Lower lobe of right lung (tissue), 2 donors: ENCODE measurements around the gene NWD2. TPM values are rescaled to one million over a fixed set of nuclear protein-coding genes. Genes with fewer than 3 reads are reported as not detected.

Source experiments
- ATAC-seq, 2 donors: fragments of 200-7000 bp; cut with Tn5 transposase; one replicate each; pipeline ENCODE4 v1.9.1; 2020 to 2022; ENCODE audit warnings: mild to moderate bottlenecking in 2 of 2, moderate library complexity in 2 of 2
- DNase-seq: peaks from one replicate; pipeline ENCODE4 v3.0.0-alpha.2; 2020
- H3K27ac ChIP-seq: fragments of 200-600 bp; one replicate; pipeline ENCODE4 v1.8.0; 2022
- H3K27me3 ChIP-seq: fragments of 200-600 bp; one replicate; pipeline ENCODE4 v1.8.0; 2022; ENCODE audit warnings: low read depth
- H3K36me3 ChIP-seq: fragments of 200-600 bp; one replicate; pipeline ENCODE4 v1.8.0; 2022; ENCODE audit warnings: mild to moderate bottlenecking
- H3K4me1 ChIP-seq: fragments of 200-600 bp; one replicate; pipeline ENCODE4 v1.8.0; 2022
- H3K4me3 ChIP-seq: fragments of 200-600 bp; one replicate; pipeline ENCODE4 v1.8.0; 2022; ENCODE audit warnings: mild to moderate bottlenecking
- H3K9me3 ChIP-seq: fragments of 200-600 bp; one replicate; pipeline ENCODE4 v1.8.0; 2022
- intact Hi-C: fragments of 100-400 bp; cut with DNase I; formaldehyde crosslinking; loops from one replicate; pipeline ENCODE4 v1.11.0; 2022
- total RNA-seq: library from RNA; stranded (reverse); fragmentation: NEBNext Ultra II Directional; extraction: Animal tissue kit (Norgen Biotek cat#: 25700); gene quantifications from one replicate; pipeline ENCODE4 v1.2.1, GENCODE V29; 2021
- TF ChIP-seq, protein P1 (sequence below): fragments of 200-600 bp; IDR thresholded peaks from one replicate; pipeline ENCODE4 v1.8.0; 2022; ENCODE audit warnings: antibody characterized with exemption, mild to moderate bottlenecking
- donor health status: DM: no; HTN: yes; CAD: no; lungs with severe emphysema.

The NWD2 gene
- total RNA-seq, 1 donor from 2014 or later: not detected

DNA sequence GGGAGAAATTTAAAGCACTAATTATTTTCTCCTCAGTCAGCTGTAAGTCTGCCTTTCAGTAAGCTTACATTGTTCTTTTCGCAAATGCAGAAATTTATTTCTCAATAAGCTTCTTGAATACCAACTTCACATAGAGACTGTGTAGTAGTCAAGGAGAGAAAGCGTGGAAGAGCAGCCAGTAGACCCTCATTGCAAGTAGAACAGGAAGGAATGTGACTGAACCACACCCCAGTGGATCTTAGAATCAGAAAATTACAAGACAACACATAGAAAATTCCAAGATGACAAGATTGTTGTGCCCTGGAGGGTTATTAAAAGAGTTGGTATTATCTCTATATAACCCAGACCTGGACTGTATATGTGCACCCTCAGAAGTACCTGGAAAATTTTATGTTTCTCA is 224.7 kb downstream of the NWD2 start:
- TF ChIP-seq, protein P1, sequence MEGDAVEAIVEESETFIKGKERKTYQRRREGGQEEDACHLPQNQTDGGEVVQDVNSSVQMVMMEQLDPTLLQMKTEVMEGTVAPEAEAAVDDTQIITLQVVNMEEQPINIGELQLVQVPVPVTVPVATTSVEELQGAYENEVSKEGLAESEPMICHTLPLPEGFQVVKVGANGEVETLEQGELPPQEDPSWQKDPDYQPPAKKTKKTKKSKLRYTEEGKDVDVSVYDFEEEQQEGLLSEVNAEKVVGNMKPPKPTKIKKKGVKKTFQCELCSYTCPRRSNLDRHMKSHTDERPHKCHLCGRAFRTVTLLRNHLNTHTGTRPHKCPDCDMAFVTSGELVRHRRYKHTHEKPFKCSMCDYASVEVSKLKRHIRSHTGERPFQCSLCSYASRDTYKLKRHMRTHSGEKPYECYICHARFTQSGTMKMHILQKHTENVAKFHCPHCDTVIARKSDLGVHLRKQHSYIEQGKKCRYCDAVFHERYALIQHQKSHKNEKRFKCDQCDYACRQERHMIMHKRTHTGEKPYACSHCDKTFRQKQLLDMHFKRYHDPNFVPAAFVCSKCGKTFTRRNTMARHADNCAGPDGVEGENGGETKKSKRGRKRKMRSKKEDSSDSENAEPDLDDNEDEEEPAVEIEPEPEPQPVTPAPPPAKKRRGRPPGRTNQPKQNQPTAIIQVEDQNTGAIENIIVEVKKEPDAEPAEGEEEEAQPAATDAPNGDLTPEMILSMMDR: no peak
- Histone ChIP-seq H3K36me3 (no peaks in the 10 kb centered on the region), H3K4me1 (no peaks in the 10 kb centered on the region), H3K9me3 (no peaks in the 10 kb centered on the region), H3K4me3 (no peak overlapping the region), H3K27me3 (no peaks in the 10 kb centered on the region), H3K27ac (no peak overlapping the region)
- DNase-seq (no peak), ATAC-seq (no peak)
- intact Hi-C loops: no loop called here

DNA sequence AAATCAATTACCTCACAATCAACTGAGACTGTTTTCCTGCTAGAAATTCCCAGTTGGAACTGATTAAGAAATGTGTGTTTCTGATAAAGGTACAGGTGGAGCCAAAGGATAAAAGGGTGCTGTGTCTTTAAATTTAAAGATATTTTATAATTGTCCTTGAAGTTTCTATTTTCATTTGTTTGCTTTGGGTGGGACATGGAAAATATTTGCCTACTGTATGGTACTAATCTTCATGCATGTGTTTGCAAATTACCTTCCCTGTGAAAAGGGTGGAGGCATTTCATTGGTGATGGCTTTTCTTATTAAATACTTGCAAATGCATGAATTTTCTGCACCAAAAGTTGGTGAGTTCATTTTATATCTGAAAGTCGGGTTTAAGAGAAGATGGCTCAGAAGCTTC is 225.7 kb downstream of the NWD2 start:
- Histone ChIP-seq H3K9me3 (no peaks in the 10 kb centered on the region), H3K27me3 (no peaks in the 10 kb centered on the region), H3K4me3 (no peak overlapping the region), H3K27ac (no peak overlapping the region), H3K4me1 (no peaks in the 10 kb centered on the region), H3K36me3 (no peaks in the 10 kb centered on the region)
- TF ChIP-seq, protein P1: no peak
- intact Hi-C loops: no loop called here
- no peak for DNase-seq
- ATAC-seq: peak in 1 of 2 donors; percentile 28

DNA sequence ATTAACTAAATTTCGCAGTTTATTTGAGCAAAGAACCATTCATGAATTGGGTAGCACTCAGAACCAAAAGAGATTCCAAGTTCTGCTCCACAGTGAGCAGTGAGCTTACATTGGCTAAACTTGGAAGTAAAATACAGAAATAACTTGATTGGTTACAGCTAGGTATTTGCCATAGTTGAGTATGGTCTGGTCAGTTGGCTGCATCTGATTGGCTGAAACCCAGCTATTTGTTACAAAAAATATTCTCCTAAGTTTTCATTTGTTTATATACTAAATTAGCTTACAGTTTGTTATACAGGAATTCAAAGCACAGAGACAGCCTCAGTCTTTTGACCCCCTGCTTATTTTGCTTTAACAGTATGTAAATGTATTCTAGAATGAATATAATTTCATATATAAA is 226.6 kb downstream of the NWD2 start:
- Histone ChIP-seq H3K9me3 (no peaks in the 10 kb centered on the region), H3K4me3 (no peak overlapping the region), H3K27ac (no peak overlapping the region), H3K27me3 (no peaks in the 10 kb centered on the region), H3K4me1 (no peaks in the 10 kb centered on the region), H3K36me3 (no peaks in the 10 kb centered on the region)
- DNase-seq: no peak
- ATAC-seq: no peak
- intact Hi-C loops: no loop called here
- TF ChIP-seq, protein P1: no peak

DNA sequence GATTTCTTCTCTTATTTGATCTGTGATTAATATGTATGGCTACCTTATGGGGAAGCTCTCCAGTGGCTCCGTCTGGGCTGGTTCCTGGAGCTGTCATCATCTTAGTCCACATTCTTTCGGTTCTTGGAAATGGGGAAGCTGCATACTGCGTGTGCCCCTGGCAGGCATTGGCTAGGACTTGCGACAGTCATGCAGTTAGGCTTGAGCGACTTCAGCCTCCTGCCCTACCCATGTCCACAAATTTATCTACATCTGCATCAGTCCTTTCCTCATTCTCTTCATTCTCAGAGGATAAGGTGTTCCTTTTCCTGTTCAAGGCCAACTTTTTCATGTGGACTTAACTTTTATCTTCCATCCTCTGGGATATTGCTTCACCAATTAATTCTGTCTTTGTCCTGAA is 227.4 kb downstream of the NWD2 start:
- TF ChIP-seq, protein P1: no peak
- no peaks in the 10 kb centered on the region for H3K36me3 ChIP-seq
- peak; percentile 80 to 93 for ATAC-seq
- H3K4me1 ChIP-seq: no peaks in the 10 kb centered on the region
- DNase-seq: peak; percentile 66
- H3K27ac ChIP-seq: no peak overlapping the region
- H3K4me3 ChIP-seq: no peak overlapping the region
- intact Hi-C loops: no loop called here
- H3K9me3 ChIP-seq: no peaks in the 10 kb centered on the region
- no peaks in the 10 kb centered on the region for H3K27me3 ChIP-seq

DNA sequence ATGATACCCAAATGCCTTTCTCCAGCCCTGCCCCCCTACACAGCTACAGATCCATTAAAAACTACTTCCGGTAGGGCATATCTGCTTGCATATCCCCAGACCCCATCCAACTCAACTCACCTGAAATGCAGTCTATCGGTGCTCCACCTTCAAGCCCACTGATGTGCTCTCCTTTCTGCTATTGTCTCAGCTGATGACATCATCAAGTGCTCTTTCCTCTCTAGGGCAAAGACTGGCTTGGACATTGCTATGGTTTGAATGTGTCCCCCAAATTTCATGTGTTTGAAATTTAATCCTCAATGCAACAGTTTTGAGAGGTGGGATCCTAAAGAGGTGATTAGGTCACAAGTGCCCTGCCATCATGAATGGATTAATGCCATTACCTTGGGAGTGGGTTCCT is 229.3 kb downstream of the NWD2 start:
- DNase-seq (no peak), ATAC-seq (no peak)
- intact Hi-C loops: no loop called here
- no peaks in the 10 kb centered on the region for H3K36me3 ChIP-seq
- no peaks in the 10 kb centered on the region for H3K27me3 ChIP-seq
- no peaks in the 10 kb centered on the region for H3K4me1 ChIP-seq
- H3K9me3 ChIP-seq: no peaks in the 10 kb centered on the region
- H3K27ac ChIP-seq: no peak overlapping the region
- no peak overlapping the region for H3K4me3 ChIP-seq
- TF ChIP-seq, protein P1: no peak

DNA sequence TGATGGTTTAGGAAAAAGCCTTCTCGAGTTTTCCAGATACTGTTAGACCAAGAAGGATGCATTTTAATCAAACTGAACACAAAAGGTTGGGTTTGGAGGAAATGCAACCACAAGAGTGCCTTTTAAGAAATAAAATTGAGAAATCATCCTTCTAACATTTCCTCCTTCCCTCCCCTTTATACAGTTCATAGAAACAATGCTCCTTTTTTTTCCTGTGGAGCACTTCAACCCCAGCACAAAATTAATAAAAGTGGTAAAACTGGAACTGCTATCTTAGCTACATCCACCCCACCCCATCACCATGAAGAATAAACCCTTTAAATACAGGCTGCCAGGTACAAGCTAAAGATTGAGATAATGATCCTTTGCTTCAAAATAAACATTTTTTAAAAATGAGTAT is 230.5 kb downstream of the NWD2 start:
- Histone ChIP-seq H3K27me3 (no peaks in the 10 kb centered on the region), H3K4me3 (no peak overlapping the region), H3K9me3 (no peaks in the 10 kb centered on the region), H3K36me3 (no peaks in the 10 kb centered on the region), H3K27ac (no peak overlapping the region), H3K4me1 (no peaks in the 10 kb centered on the region)
- TF ChIP-seq, protein P1: no peak
- intact Hi-C loops: no loop called here
- DNase-seq (no peak), ATAC-seq (peak in 1 of 2 donors; percentile 22)
